Panc1 (cell line): Measurements from ENCODE around the gene RANBP3. TPM values are rescaled to one million over a fixed set of nuclear protein-coding genes. Genes with fewer than 3 reads are reported as not detected.

Experiments
- ATAC-seq: fragments of 200-7000 bp; cut with Tn5 transposase; 2 replicates; pipeline ENCODE4 v1.9.1; 2020; ENCODE audit warnings: mild to moderate bottlenecking, moderate library complexity
- BruUV-seq: library from RNA; stranded (reverse); fragments of 400-500 nt; replicated peaks from 2 replicates; lab custom pipeline; 2021; lab: Mats Ljungman, UMichigan
- CTCF ChIA-PET: fragments of 300-600 bp; sonication (Branson Sonifier 250); formaldehyde crosslinking; loops from one replicate; lab custom pipeline; 2022; ENCODE audit warnings: antibody characterized with exemption; lab: Charles Lee
- POLR2A ChIA-PET: fragments of 300-600 bp; sonication (Branson Sonifier 250); formaldehyde crosslinking; loops from one replicate; lab custom pipeline; 2022; ENCODE audit warnings: antibody characterized with exemption; lab: Charles Lee
- DNase-seq: peaks from one replicate; pipeline ENCODE4 v3.0.0-alpha.2; 2010; ENCODE audit warnings: low read depth, low spot score
- H3K27ac ChIP-seq: 2 replicates; pipeline ENCODE4 v1.5.1; 2011; ENCODE audit warnings: mild to moderate bottlenecking, low read length, inconsistent platforms
- H3K27me3 ChIP-seq: fragments of 200-500 bp; sonication (Bioruptor generic); 2 replicates; pipeline ENCODE4 v1.6.0; 2014; ENCODE audit warnings: low read length, inconsistent platforms; ENCODE audit not compliant: control insufficient read depth, insufficient read depth
- H3K36me3 ChIP-seq: fragments of 200-500 bp; sonication (Bioruptor generic); 2 replicates; pipeline ENCODE4 v1.5.1; 2014; ENCODE audit warnings: inconsistent platforms, mild to moderate bottlenecking, low read length, moderate library complexity; ENCODE audit not compliant: control insufficient read depth, insufficient read depth
- H3K4me1 ChIP-seq: 2 replicates; pipeline ENCODE4 v1.5.1; 2011; ENCODE audit warnings: inconsistent platforms, mild to moderate bottlenecking, low read length, moderate library complexity; ENCODE audit not compliant: control insufficient read depth, insufficient read depth
- H3K4me3 ChIP-seq, 2 experiments: 2 replicates each; pipeline ENCODE4 v1.5.1; 2011 to 2012; ENCODE audit warnings: low read depth in 2 of 2, low read length in 2 of 2, mild to moderate bottlenecking in 2 of 2, inconsistent platforms in 1 of 2, moderate library complexity in 1 of 2
- H3K9me3 ChIP-seq: fragments of 200-500 bp; sonication (Bioruptor generic); 2 replicates; pipeline ENCODE4 v1.5.1; 2014; ENCODE audit warnings: low read depth, mild to moderate bottlenecking, inconsistent platforms, low read length, moderate library complexity; ENCODE audit not compliant: control insufficient read depth, insufficient read depth
- POLR2AphosphoS5 ChIP-seq: IDR thresholded peaks from 2 replicates; pipeline ENCODE4 v1.6.1; 2012; ENCODE audit warnings: mild to moderate bottlenecking, low read depth, low read length, moderate library complexity
- SIN3A ChIP-seq: IDR thresholded peaks from 2 replicates; pipeline ENCODE4 v1.6.1; 2012; ENCODE audit warnings: low read depth, mild to moderate bottlenecking, low read length, moderate library complexity, borderline replicate concordance; ENCODE audit not compliant: insufficient read depth
- TCF7L2 ChIP-seq: IDR thresholded peaks from 2 replicates; pipeline ENCODE4 v1.6.1; 2011; ENCODE audit warnings: mild to moderate bottlenecking, low read depth, low read length, inconsistent platforms
- in situ Hi-C: cut with HindIII; loops from 2 replicates; pipeline ENCODE4 v1.10.0; 2016; ENCODE audit warnings: low sequenced_read_pairs, low pct_unique_long_range_greater_than_20kb
- intact Hi-C: fragments of 100-400 bp; cut with micrococcal nuclease; formaldehyde crosslinking; loops from one replicate; pipeline ENCODE4 v1.10.0; 2022; ENCODE audit not compliant: unreplicated experiment
- total RNA-seq: library from RNA; stranded (reverse); gene quantifications from one replicate; pipeline ENCODE4 v1.2.1, GENCODE V29; 2021; ENCODE audit not compliant: unreplicated experiment
- TF ChIP-seq, protein P1 (sequence below), 2 experiments: IDR thresholded peaks; 2 replicates each; pipeline ENCODE4 v1.6.1; 2011 to 2012; ENCODE audit warnings: low read depth in 2 of 2, control low read depth in 1 of 2, low read length in 1 of 2, mild to moderate bottlenecking in 1 of 2, moderate library complexity in 1 of 2; ENCODE audit not compliant: insufficient read depth in 1 of 2
- TF ChIP-seq, protein P2 (sequence below): fragments of 450-650 bp; IDR thresholded peaks from 2 replicates; pipeline ENCODE4 v1.5.1; 2017; ENCODE audit warnings: mild to moderate bottlenecking

RANBP3 gene
- total RNA-seq, 1 experiment from 2014 or later: 54.6 TPM

DNA sequence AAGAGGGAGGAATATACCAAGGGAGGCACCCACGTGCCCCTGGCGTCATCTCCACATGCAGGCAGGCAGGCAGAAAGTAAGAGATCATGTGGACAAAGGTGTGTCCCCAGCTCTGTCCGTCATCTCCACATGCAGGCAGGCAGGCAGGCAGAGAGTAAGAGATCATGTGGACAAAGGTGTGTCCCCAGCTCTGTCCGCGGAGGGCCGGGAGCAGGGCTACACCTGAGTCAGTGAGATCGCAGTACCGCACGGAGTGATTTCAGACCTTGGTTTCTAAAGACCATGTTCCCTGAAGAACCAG is 41.7 kb downstream of the RANBP3 start:
- DNase-seq (no peak), ATAC-seq (no peak)
- in situ Hi-C loops: no loop called here
- H3K36me3 ChIP-seq: no peaks in the 10 kb centered on the region; the same call in 1 of the 2 replicates
- ChIA-PET CTCF (no interaction called here), POLR2A (no interaction called here)
- H3K4me1 ChIP-seq: no peaks in the 10 kb centered on the region; the same call in 1 of the 2 replicates
- H3K27ac ChIP-seq: no peak overlapping the region
- H3K27me3 ChIP-seq: no peaks in the 10 kb centered on the region
- no peak overlapping the region for H3K4me3 ChIP-seq
- intact Hi-C loops: no loop called here
- BruUV-seq: no TSS peak
- no peaks in the 10 kb centered on the region for H3K9me3 ChIP-seq
- TF ChIP-seq POLR2AphosphoS5 (no peak), TCF7L2 (no peak), SIN3A (no peak)
- TF ChIP-seq, protein P1, sequence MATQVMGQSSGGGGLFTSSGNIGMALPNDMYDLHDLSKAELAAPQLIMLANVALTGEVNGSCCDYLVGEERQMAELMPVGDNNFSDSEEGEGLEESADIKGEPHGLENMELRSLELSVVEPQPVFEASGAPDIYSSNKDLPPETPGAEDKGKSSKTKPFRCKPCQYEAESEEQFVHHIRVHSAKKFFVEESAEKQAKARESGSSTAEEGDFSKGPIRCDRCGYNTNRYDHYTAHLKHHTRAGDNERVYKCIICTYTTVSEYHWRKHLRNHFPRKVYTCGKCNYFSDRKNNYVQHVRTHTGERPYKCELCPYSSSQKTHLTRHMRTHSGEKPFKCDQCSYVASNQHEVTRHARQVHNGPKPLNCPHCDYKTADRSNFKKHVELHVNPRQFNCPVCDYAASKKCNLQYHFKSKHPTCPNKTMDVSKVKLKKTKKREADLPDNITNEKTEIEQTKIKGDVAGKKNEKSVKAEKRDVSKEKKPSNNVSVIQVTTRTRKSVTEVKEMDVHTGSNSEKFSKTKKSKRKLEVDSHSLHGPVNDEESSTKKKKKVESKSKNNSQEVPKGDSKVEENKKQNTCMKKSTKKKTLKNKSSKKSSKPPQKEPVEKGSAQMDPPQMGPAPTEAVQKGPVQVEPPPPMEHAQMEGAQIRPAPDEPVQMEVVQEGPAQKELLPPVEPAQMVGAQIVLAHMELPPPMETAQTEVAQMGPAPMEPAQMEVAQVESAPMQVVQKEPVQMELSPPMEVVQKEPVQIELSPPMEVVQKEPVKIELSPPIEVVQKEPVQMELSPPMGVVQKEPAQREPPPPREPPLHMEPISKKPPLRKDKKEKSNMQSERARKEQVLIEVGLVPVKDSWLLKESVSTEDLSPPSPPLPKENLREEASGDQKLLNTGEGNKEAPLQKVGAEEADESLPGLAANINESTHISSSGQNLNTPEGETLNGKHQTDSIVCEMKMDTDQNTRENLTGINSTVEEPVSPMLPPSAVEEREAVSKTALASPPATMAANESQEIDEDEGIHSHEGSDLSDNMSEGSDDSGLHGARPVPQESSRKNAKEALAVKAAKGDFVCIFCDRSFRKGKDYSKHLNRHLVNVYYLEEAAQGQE (IDR thresholded peaks at IDR 0.05; ENCODE audit: insufficient read depth in 1 of 2, low read depth in 2 of 2, low read length in 1 of 2): no peak
- TF ChIP-seq, protein P2, sequence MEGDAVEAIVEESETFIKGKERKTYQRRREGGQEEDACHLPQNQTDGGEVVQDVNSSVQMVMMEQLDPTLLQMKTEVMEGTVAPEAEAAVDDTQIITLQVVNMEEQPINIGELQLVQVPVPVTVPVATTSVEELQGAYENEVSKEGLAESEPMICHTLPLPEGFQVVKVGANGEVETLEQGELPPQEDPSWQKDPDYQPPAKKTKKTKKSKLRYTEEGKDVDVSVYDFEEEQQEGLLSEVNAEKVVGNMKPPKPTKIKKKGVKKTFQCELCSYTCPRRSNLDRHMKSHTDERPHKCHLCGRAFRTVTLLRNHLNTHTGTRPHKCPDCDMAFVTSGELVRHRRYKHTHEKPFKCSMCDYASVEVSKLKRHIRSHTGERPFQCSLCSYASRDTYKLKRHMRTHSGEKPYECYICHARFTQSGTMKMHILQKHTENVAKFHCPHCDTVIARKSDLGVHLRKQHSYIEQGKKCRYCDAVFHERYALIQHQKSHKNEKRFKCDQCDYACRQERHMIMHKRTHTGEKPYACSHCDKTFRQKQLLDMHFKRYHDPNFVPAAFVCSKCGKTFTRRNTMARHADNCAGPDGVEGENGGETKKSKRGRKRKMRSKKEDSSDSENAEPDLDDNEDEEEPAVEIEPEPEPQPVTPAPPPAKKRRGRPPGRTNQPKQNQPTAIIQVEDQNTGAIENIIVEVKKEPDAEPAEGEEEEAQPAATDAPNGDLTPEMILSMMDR: no peak

DNA sequence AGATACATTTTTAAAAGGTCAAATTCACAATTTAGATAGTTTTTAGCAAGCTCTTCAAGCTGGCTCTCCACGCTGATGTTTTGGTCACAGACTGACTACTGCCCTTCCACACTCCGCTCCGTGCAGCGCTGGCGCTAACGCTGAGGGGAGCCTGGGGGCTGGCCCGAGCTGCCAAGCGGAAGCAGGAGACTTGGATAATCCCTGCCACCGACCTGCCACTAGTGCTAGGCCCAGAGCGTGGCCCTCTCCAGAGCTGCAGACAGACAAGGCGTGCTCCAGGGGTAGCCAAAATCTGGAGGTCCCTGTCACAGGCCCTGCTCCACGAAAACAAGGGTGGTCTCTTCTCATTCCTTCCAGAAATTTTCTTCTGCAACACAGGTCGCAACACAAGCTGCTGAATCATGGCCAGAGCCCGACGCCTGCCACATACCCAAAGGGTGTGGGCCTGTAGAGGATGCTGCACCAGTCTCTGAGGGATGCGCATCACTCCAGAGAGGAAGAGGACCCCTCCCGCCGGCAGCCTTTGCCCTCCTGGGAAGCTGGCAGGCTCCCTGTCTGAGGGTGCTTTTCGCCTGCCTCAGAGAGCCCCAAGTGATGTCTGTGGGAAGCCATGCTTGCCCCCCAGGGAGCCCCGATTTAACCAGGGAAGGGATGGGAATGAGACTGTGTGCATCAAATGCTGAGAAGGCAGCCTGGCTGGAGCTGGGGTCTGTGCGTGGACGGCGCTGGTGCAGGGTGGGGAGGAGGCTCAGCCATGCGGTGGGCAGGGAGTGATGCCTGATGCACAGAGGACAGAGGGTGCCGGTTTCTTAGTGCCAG is 42.3 kb downstream of the RANBP3 start:
- TF ChIP-seq, protein P2: no peak
- TF ChIP-seq SIN3A: no peak
- H3K27ac ChIP-seq: no peak overlapping the region
- no peak for ATAC-seq

More for the DNA sequence above, 42.3 kb downstream of the RANBP3 start:
- H3K4me1 ChIP-seq: no peaks in the 10 kb centered on the region; the same call in 1 of the 2 replicates
- DNase-seq: no peak
- no peaks in the 10 kb centered on the region; the same call in 1 of the 2 replicates for H3K36me3 ChIP-seq
- no peaks in the 10 kb centered on the region for H3K9me3 ChIP-seq
- ChIA-PET CTCF (no interaction called here), POLR2A (no interaction called here)
- in situ Hi-C loops: no loop called here
- intact Hi-C loops: no loop called here
- no peaks in the 10 kb centered on the region for H3K27me3 ChIP-seq
- BruUV-seq: no TSS peak
- H3K4me3 ChIP-seq: no peak overlapping the region
